Nucleus accumbens (tissue), 56 donors: ENCODE measurements around the gene PCDHGB3.
"Not testable (repeated sequence)": the region's sequence is repeated elsewhere in the genome, so short reads cannot be mapped to it uniquely, and the experiment has no call there.

Source experiments
- DNase-seq, 56 donors: peaks; one replicate each; lab custom pipeline; 2025; lab: John Stamatoyannopoulos, UW

PCDHGB3 gene

GRCh38 chr5:141389153-141390042 is 19.4 kb downstream of the PCDHGB3 start:
- no peak for DNase-seq

GRCh38 chr5:141392429-141393198 is 22.6 kb downstream of the PCDHGB3 start, which contains the start of gene PCDHGA8:
TSS of gene PCDHGA8 (plus strand) at chr5:141392633. CDS start at chr5:141392814, 181 bp downstream.
- DNase-seq: no peak

- no peak for DNase-seq
Observed at GRCh38 chr5:141393267-141393666, 23.2 kb downstream of the PCDHGB3 start.

- not testable (repeated sequence) for DNase-seq
Observed at GRCh38 chr5:141394401-141395187, 24.6 kb downstream of the PCDHGB3 start.

- peak in 3 of 56 donors; percentile 19 to 31 (median 22) for DNase-seq
Observed at GRCh38 chr5:141397756-141398551, 27.9 kb downstream of the PCDHGB3 start, which contains the start of gene PCDHGB5. TSS of gene PCDHGB5 (plus strand) at chr5:141397947. CDS start at chr5:141398128, 181 bp downstream.

GRCh38 chr5:141398608-141399007 is 28.6 kb downstream of the PCDHGB3 start:
- no peak for DNase-seq

GRCh38 chr5:141399555-141400258 is 29.7 kb downstream of the PCDHGB3 start:
- DNase-seq: no peak

- peak in 1 of 56 donors; percentile 23 for DNase-seq
Observed at GRCh38 chr5:141402553-141403243, 32.7 kb downstream of the PCDHGB3 start, which contains the start of gene PCDHGA9. TSS of gene PCDHGA9 (plus strand) at chr5:141402778. CDS start at chr5:141402953, 175 bp downstream.

- no peak for DNase-seq
Observed at GRCh38 chr5:141403387-141403786, 33.3 kb downstream of the PCDHGB3 start.

- DNase-seq: peak in 2 of 56 donors; percentile 19
Observed at GRCh38 chr5:141407790-141408505, 37.9 kb downstream of the PCDHGB3 start, which contains the start of gene PCDHGB6. TSS of gene PCDHGB6 (plus strand) at chr5:141408021. CDS start at chr5:141408203, 182 bp downstream.

GRCh38 chr5:141409598-141410306 is 39.7 kb downstream of the PCDHGB3 start:
- no peak for DNase-seq

GRCh38 chr5:141411575-141411974 is 41.5 kb downstream of the PCDHGB3 start:
- no peak for DNase-seq

GRCh38 chr5:141412854-141413539 is 43.0 kb downstream of the PCDHGB3 start, which contains the start of gene PCDHGA10:
TSS of gene PCDHGA10 (plus strand) at chr5:141412987. CDS start at chr5:141413176, 189 bp downstream.
- peak in 4 of 56 donors; percentile 20 to 38 (median 34) for DNase-seq

- DNase-seq: no peak
Observed at GRCh38 chr5:141413540-141414069, 43.6 kb downstream of the PCDHGB3 start.

- DNase-seq: not testable (repeated sequence)
Observed at GRCh38 chr5:141414548-141415274, 44.7 kb downstream of the PCDHGB3 start.
